Coronary artery (tissue), 2 donors: ENCODE data around the gene CD83.
"Not testable (repeated sequence)": the region's sequence is repeated elsewhere in the genome, so short reads cannot be mapped to it uniquely, and the experiment has no call there.

Experiments
- DNase-seq: peaks from one replicate; pipeline ENCODE4 v3.0.0-alpha.2; 2017; ENCODE audit warnings: low spot score
- H3K27ac ChIP-seq, 2 donors: fragments of 200-600 bp; sonication (generic); one replicate each; pipeline ENCODE4 v1.5.1; 2016 to 2019
- H3K4me3 ChIP-seq: fragments of 200-600 bp; sonication (generic); 2 replicates; pipeline ENCODE4 v1.5.1; 2016; ENCODE audit warnings: mild to moderate bottlenecking, moderate library complexity
- TF ChIP-seq, protein P1 (sequence below): fragments of 200-600 bp; sonication (generic); IDR thresholded peaks from one replicate; pipeline ENCODE4 v1.5.1; 2019; ENCODE audit warnings: antibody characterized with exemption

The CD83 gene

GRCh38 chr6:14117158-14118090 lies at the start of gene CD83:
Gene CD83 (plus strand): TSS chr6:14117772. CDS start chr6:14117812, 40 bp downstream.
- Histone ChIP-seq H3K4me3 (peak within 1 kb of the TSS; percentile 80), H3K27ac (peak within 1 kb of the TSS; percentile 51)
- TF ChIP-seq, protein P1, sequence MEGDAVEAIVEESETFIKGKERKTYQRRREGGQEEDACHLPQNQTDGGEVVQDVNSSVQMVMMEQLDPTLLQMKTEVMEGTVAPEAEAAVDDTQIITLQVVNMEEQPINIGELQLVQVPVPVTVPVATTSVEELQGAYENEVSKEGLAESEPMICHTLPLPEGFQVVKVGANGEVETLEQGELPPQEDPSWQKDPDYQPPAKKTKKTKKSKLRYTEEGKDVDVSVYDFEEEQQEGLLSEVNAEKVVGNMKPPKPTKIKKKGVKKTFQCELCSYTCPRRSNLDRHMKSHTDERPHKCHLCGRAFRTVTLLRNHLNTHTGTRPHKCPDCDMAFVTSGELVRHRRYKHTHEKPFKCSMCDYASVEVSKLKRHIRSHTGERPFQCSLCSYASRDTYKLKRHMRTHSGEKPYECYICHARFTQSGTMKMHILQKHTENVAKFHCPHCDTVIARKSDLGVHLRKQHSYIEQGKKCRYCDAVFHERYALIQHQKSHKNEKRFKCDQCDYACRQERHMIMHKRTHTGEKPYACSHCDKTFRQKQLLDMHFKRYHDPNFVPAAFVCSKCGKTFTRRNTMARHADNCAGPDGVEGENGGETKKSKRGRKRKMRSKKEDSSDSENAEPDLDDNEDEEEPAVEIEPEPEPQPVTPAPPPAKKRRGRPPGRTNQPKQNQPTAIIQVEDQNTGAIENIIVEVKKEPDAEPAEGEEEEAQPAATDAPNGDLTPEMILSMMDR: no peak
- DNase-seq: peak; percentile 64

GRCh38 chr6:14068133-14068532 lies 49.4 kb upstream of the CD83 start:
- Histone ChIP-seq H3K4me3 (no peak overlapping the region), H3K27ac (no peak overlapping the region)
- DNase-seq: no peak
- TF ChIP-seq, protein P1: no peak

DNA sequence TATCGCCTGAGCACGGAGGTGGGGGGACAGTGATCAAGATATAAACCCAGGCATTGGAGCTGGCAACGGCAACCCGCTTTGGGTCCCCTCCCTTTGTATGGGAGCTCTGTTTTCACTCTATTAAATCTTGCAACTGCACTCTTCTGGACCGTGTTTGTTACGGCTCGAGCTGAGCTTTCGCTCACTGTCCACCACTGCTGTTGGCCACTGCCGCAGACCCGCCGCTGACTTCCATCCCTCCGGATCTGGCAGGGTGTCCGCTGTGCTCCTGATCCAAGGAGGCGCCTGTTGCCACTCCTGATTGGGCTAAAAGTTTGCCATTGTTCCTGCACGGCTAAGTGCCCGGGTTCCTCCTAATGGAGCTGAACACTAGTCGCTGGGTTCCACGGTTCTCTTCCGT lies 48.9 kb upstream of the CD83 start:
- Histone ChIP-seq H3K27ac (no peak overlapping the region), H3K4me3 (no peak overlapping the region)
- no peak for DNase-seq
- TF ChIP-seq, protein P1: no peak

DNA sequence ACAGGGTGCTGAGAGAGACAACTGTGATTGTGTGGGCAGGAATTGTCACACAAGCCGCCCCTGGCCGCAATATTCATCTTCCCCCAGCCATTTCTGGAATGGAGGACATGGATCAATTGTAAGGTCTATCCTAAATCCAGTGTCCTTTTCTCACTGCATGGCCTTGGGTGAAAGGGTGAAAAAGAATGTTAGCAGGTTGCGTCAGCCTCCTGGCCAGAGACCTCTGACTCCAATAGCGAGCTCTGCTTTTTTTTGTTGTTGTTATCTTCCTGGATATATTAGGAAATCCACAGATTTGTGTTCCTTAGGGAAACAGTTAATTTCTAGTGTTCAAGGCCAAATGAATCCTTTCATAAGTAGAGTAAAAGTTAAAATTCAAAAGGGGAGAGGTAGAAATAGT lies 47.1 kb upstream of the CD83 start:
- no peak overlapping the region for H3K4me3 ChIP-seq
- H3K27ac ChIP-seq: no peak overlapping the region
- TF ChIP-seq, protein P1: no peak
- no peak for DNase-seq

DNA sequence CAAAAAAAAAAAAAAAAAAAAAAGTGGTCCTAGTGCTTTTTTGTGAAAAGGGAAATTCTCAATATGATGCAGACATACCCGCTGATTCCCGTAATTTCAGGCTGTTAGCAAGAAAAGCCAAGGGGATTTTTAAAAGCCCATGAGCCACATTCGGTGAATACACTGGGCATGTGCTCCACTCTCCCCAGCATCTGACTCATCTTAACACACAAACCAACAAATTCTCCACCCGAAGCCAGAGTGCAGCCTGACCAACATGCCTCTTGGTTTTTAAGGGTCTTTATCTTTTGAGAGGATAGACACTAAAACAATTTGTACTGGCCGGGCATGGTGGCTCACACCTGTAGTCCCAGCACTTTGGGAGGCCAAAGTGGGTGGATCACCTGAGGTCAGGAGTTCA lies 45.5 kb upstream of the CD83 start:
- no peak for DNase-seq
- TF ChIP-seq, protein P1: no peak
- Histone ChIP-seq H3K27ac (no peak overlapping the region), H3K4me3 (no peak overlapping the region)

- not testable (repeated sequence) for H3K4me3 ChIP-seq, DNase-seq, H3K27ac ChIP-seq
Observed at GRCh38 chr6:14073561-14074354, 43.8 kb upstream of the CD83 start.

- TF ChIP-seq, protein P1: no peak
- H3K27ac ChIP-seq: peak overlapping the region in 1 of 2 donors; percentile 70
- peak overlapping the region; percentile 70 for H3K4me3 ChIP-seq
- DNase-seq: no peak
Observed at GRCh38 chr6:14074476-14075094, 43.0 kb upstream of the CD83 start.
